KOPT-K1 (cell line): ENCODE data around the gene ZFP92.

ENCODE experiments used
- H3K27ac ChIP-seq: fragments of 200-600 bp; sonication (generic); 2 replicates; pipeline ENCODE4 v1.5.1; 2016; ENCODE audit warnings: antibody characterized with exemption, mild to moderate bottlenecking, low read depth, low read length; ENCODE audit not compliant: poor library complexity, severe bottlenecking
- H3K36me3 ChIP-seq: fragments of 200-600 bp; sonication (generic); 2 replicates; pipeline ENCODE4 v1.5.1; 2017; ENCODE audit warnings: antibody characterized with exemption, mild to moderate bottlenecking, low read length, moderate library complexity; ENCODE audit not compliant: insufficient read depth
- H3K9me3 ChIP-seq: fragments of 200-600 bp; sonication (generic); 2 replicates; pipeline ENCODE4 v1.5.1; 2017; ENCODE audit warnings: antibody characterized with exemption, low read length, mild to moderate bottlenecking; ENCODE audit not compliant: insufficient read depth, poor library complexity, severe bottlenecking

ZFP92 gene

DNA sequence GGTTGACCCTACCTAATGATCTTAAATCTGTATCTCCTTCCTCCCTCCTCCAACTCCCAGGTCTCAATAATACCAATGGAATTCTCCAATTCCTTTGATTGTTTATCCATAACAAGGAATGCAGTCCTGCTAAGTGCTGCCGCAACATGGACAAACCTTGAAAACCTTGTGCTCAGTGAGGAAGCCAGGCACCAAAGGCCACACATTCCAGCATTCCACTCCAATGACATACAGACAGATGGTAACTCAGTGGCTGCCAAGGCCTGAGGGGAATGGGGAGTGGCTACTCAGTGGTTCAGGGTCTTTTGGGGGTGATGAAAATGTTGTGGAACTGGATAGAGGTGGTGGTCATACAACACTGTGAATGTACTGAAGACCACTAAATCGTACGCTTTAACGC is 48.7 kb downstream of the ZFP92 start:
- H3K9me3 ChIP-seq: no peaks in the 10 kb centered on the region
- H3K36me3 ChIP-seq: peaks cover 97% of the 10 kb centered on the region; the same call in 1 of the 2 replicates
- no peak overlapping the region for H3K27ac ChIP-seq

GRCh38 chrX:153460826-153461225 is 49.6 kb downstream of the ZFP92 start:
- H3K36me3 ChIP-seq: peaks cover 91% of the 10 kb centered on the region; the same call in 1 of the 2 replicates
- no peak overlapping the region for H3K27ac ChIP-seq
- no peaks in the 10 kb centered on the region for H3K9me3 ChIP-seq
